H7 (cell line): ENCODE results near the gene TMEM167B. TPM values are rescaled to one million over a fixed set of nuclear protein-coding genes. Genes with fewer than 3 reads are reported as not detected.
A peak's percentile ranks its signal among the peaks of the same experiment; 100 is the strongest.

Experiments used
- DNase-seq: peaks from one replicate; pipeline ENCODE4 v3.0.0; 2012
- H3K27me3 ChIP-seq: 2 replicates; pipeline ENCODE4 v1.6.0; 2011; ENCODE audit warnings: mild to moderate bottlenecking, low read length; ENCODE audit not compliant: control insufficient read depth, insufficient read depth
- H3K36me3 ChIP-seq: replicated peaks from 2 replicates; pipeline ENCODE4 v1.5.1; 2011; ENCODE audit warnings: low read length; ENCODE audit not compliant: control insufficient read depth, insufficient read depth
- H3K4me3 ChIP-seq: 2 replicates; pipeline ENCODE4 v1.5.1; 2011; ENCODE audit warnings: low read depth, mild to moderate bottlenecking, control low read depth, low read length, moderate library complexity; ENCODE audit not compliant: insufficient read depth
- total RNA-seq: library from RNA; depleted of rRNA; stranded (reverse); fragments of >200 nt; shearing (Covaris generic); gene quantifications from 2 replicates; pipeline ENCODE4 v1.2.3, GENCODE V29; 2014

Gene TMEM167B
- total RNA-seq, 1 experiment from 2014 or later: 21.6 TPM

GRCh38 chr1:109094377-109094803 lies 3.8 kb downstream of the TMEM167B start:
- Histone ChIP-seq H3K4me3 (no peak overlapping the region), H3K36me3 (no peaks in the 10 kb centered on the region; the same call in 1 of the 2 replicates), H3K27me3 (no peaks in the 10 kb centered on the region)
- no peak for DNase-seq

GRCh38 chr1:109094871-109095270 lies 4.3 kb downstream of the TMEM167B start:
- Histone ChIP-seq H3K27me3 (no peaks in the 10 kb centered on the region), H3K36me3 (no peaks in the 10 kb centered on the region; the same call in 1 of the 2 replicates), H3K4me3 (no peak overlapping the region)
- no peak for DNase-seq

- Histone ChIP-seq H3K27me3 (no peaks in the 10 kb centered on the region), H3K36me3 (no peaks in the 10 kb centered on the region; the same call in 1 of the 2 replicates)
These were observed 5.1 kb downstream of the TMEM167B start for GRCh38 chr1:109095631-109096030.

GRCh38 chr1:109096120-109096519 lies 5.6 kb downstream of the TMEM167B start:
- Histone ChIP-seq H3K36me3 (no peaks in the 10 kb centered on the region; the same call in 1 of the 2 replicates), H3K27me3 (no peaks in the 10 kb centered on the region), H3K4me3 (no peak overlapping the region)
- no peak for DNase-seq

More at GRCh38 chr1:109095631-109096030, 5.1 kb downstream of the TMEM167B start:
- no peak overlapping the region for H3K4me3 ChIP-seq
- no peak for DNase-seq

GRCh38 chr1:109099938-109100773 lies 9.6 kb downstream of the TMEM167B start:
- H3K36me3 ChIP-seq: no peaks in the 10 kb centered on the region
- peak; percentile 96 for DNase-seq
- H3K4me3 ChIP-seq: peak overlapping the region; percentile 100
- H3K27me3 ChIP-seq: no peaks in the 10 kb centered on the region

- no peaks in the 10 kb centered on the region; the same call in 1 of the 2 replicates for H3K27me3 ChIP-seq
- no peaks in the 10 kb centered on the region for H3K36me3 ChIP-seq
- H3K4me3 ChIP-seq: no peak overlapping the region
- peak; percentile 36 for DNase-seq
These were observed 14.0 kb downstream of the TMEM167B start for GRCh38 chr1:109104364-109105151.

GRCh38 chr1:109105881-109106280 lies 15.3 kb downstream of the TMEM167B start:
- Histone ChIP-seq H3K36me3 (no peaks in the 10 kb centered on the region), H3K4me3 (no peak overlapping the region), H3K27me3 (peaks cover 7% of the 10 kb centered on the region; the same call in 1 of the 2 replicates)
- no peak for DNase-seq

GRCh38 chr1:109107785-109108184 lies 17.2 kb downstream of the TMEM167B start:
- Histone ChIP-seq H3K36me3 (no peaks in the 10 kb centered on the region), H3K4me3 (no peak overlapping the region), H3K27me3 (peaks cover 24% of the 10 kb centered on the region)
- no peak for DNase-seq

- Histone ChIP-seq H3K36me3 (no peaks in the 10 kb centered on the region), H3K4me3 (no peak overlapping the region), H3K27me3 (peaks cover 45% of the 10 kb centered on the region)
- no peak for DNase-seq
These were observed 19.3 kb downstream of the TMEM167B start for GRCh38 chr1:109109906-109110305.

GRCh38 chr1:109111386-109112055 lies 21.0 kb downstream of the TMEM167B start:
- no peak for DNase-seq
- H3K4me3 ChIP-seq: no peak overlapping the region
- no peaks in the 10 kb centered on the region for H3K36me3 ChIP-seq
- H3K27me3 ChIP-seq: peaks cover 58% of the 10 kb centered on the region

GRCh38 chr1:109112056-109112651 lies 21.6 kb downstream of the TMEM167B start:
- peaks cover 58% of the 10 kb centered on the region for H3K27me3 ChIP-seq
- no peaks in the 10 kb centered on the region for H3K36me3 ChIP-seq
- DNase-seq: no peak
- no peak overlapping the region for H3K4me3 ChIP-seq

- Histone ChIP-seq H3K36me3 (no peaks in the 10 kb centered on the region), H3K4me3 (peak overlapping the region; percentile 35), H3K27me3 (peaks cover 58% of the 10 kb centered on the region)
- DNase-seq: peak; percentile 93
These were observed 22.2 kb downstream of the TMEM167B start for GRCh38 chr1:109112652-109113285.

- no peaks in the 10 kb centered on the region for H3K36me3 ChIP-seq
- peaks cover 59% of the 10 kb centered on the region for H3K27me3 ChIP-seq
- peak; percentile 82 for DNase-seq
- H3K4me3 ChIP-seq: peak within 1 kb of the TSS; percentile 35
These were observed 23.2 kb downstream of the TMEM167B start, which contains the start of gene ELAPOR1 for GRCh38 chr1:109113590-109114341. ELAPOR1 (plus strand) TSS chr1:109114115; CDS start chr1:109114184, 69 bp downstream.
